Activated T-cell treated with anti-CD3 and anti-CD28 coated beads for 24 hours (primary cell): Measurements from ENCODE around the gene GYG2.
A peak's percentile ranks its signal among the peaks of the same experiment; 100 is the strongest.
"Not testable (repeated sequence)": the region's sequence is repeated elsewhere in the genome, so short reads cannot be mapped to it uniquely, and the experiment has no call there.

Experiments used
- DNase-seq: peaks from one replicate; pipeline ENCODE4 v3.0.0-alpha.2; 2020; ENCODE audit warnings: low read depth

Gene GYG2

GRCh38 chrX:2903366-2903765 is 74.6 kb downstream of the GYG2 start:
- DNase-seq: no peak

GRCh38 chrX:2907295-2907694 is 78.6 kb downstream of the GYG2 start:
- DNase-seq: no peak

- no peak for DNase-seq
These were observed 79.5 kb downstream of the GYG2 start for GRCh38 chrX:2908125-2908685.

GRCh38 chrX:2910109-2910508 is 81.4 kb downstream of the GYG2 start:
- DNase-seq: no peak

- DNase-seq: no peak
These were observed 84.4 kb downstream of the GYG2 start for GRCh38 chrX:2913118-2913517.

GRCh38 chrX:2917767-2918166 is 89.0 kb downstream of the GYG2 start:
- no peak for DNase-seq

GRCh38 chrX:2921193-2921592 is 92.5 kb downstream of the GYG2 start:
- no peak for DNase-seq

GRCh38 chrX:2921750-2922149 is 93.0 kb downstream of the GYG2 start:
- no peak for DNase-seq

- no peak for DNase-seq
These were observed 95.4 kb downstream of the GYG2 start for GRCh38 chrX:2924151-2924550.

GRCh38 chrX:2926255-2926654 is 97.5 kb downstream of the GYG2 start:
- not testable (repeated sequence) for DNase-seq

- DNase-seq: no peak
These were observed 98.0 kb downstream of the GYG2 start for GRCh38 chrX:2926664-2927275.

- no peak for DNase-seq
These were observed 99.5 kb downstream of the GYG2 start for GRCh38 chrX:2928191-2928582.

GRCh38 chrX:2928583-2929434 is 100.1 kb downstream of the GYG2 start, which contains the start of gene ARSD:
Gene ARSD, minus strand, starts transcription at chrX:2929339. Its CDS starts 64 bp downstream, at chrX:2929275.
- DNase-seq: peak; percentile 10

- no peak for DNase-seq
These were observed 102.4 kb downstream of the GYG2 start for GRCh38 chrX:2931155-2931554.

- no peak for DNase-seq
These were observed 102.9 kb downstream of the GYG2 start for GRCh38 chrX:2931612-2932011.
